Testis (tissue), 3 donors: ENCODE measurements around the gene MOSPD3. TPM values are rescaled to one million over a fixed set of nuclear protein-coding genes. Genes with fewer than 3 reads are reported as not detected.

Experiments used
- DNase-seq: peaks from one replicate; pipeline ENCODE4 v3.0.0-alpha.2; 2019
- H3K27ac ChIP-seq, 2 donors: fragments of 200-600 bp; sonication (generic); one replicate each; pipeline ENCODE4 v1.5.1; 2019
- H3K27me3 ChIP-seq: fragments of 200-600 bp; sonication (generic); one replicate; pipeline ENCODE4 v1.5.1; 2019
- H3K36me3 ChIP-seq: fragments of 200-600 bp; sonication (generic); one replicate; pipeline ENCODE4 v1.5.1; 2017; ENCODE audit warnings: low read depth; ENCODE audit errors: missing control alignments
- H3K4me1 ChIP-seq: fragments of 200-600 bp; sonication (generic); one replicate; pipeline ENCODE4 v1.5.1; 2019
- H3K4me3 ChIP-seq, 2 donors: fragments of 200-600 bp; sonication (generic); one replicate each; pipeline ENCODE4 v1.5.1; 2017 to 2019
- H3K9me3 ChIP-seq: fragments of 200-600 bp; sonication (generic); one replicate; pipeline ENCODE4 v1.5.1; 2017
- CTCF ChIP-seq, 3 experiments: fragments of 450-650 bp in 2 of 3; fragments of 200-600 bp in 1 of 3; sonication (generic) in 1 of 3; IDR thresholded peaks; one replicate each; pipeline ENCODE4 v1.5.1; 2016 to 2019; ENCODE audit warnings: antibody characterized with exemption in 3 of 3, mild to moderate bottlenecking in 2 of 3, moderate library complexity in 1 of 3
- POLR2A ChIP-seq: fragments of 450-650 bp; IDR thresholded peaks from one replicate; pipeline ENCODE4 v1.6.1; 2017; ENCODE audit warnings: antibody characterized with exemption, mild to moderate bottlenecking, moderate library complexity
- WGBS, 2 donors: methylation state at CpG; one replicate each; pipeline ENCODE4 v1.1.5; 2018; 5-methylcytosine and 5-hydroxymethylcytosine counted together
- intact Hi-C: fragments of 100-400 bp; cut with DNase I; formaldehyde crosslinking; loops from one replicate; pipeline ENCODE4 v1.15.1; 2023; ENCODE audit warnings: low total_unique reads
- polyA plus RNA-seq: library from polyadenylated mRNA; stranded (reverse); fragments of 350-450 nt; fragmentation: Illumina TruSeq; extraction: RNeasy Lipid Tissue Mini Kit (QIAGEN cat#74804); gene quantifications from one replicate; pipeline ENCODE4 v1.2.3, GENCODE V29; 2014; ENCODE audit warnings: low read depth, low replicate concordance; ENCODE audit not compliant: insufficient read depth
- total RNA-seq, 2 donors: library from RNA; depleted of rRNA; stranded (reverse); fragments of >200 nt; gene quantifications; one replicate each; pipeline ENCODE4 v1.2.3, GENCODE V29; 2016

The MOSPD3 gene
- total and polyA plus RNA-seq, 3 donors from 2014 or later: 40.6 to 78.9 (median 62.8) TPM

GRCh38 chr7:100568176-100568895 lies 44.0 kb upstream of the MOSPD3 start:
- intact Hi-C loops: loop anchor here (5.0 kb wide), 1 partner anchor 124 kb away; the partner anchor contains the start of gene GIGYF1
- H3K27me3 ChIP-seq: no peaks in the 10 kb centered on the region
- H3K9me3 ChIP-seq: no peaks in the 10 kb centered on the region
- no peak overlapping the region for H3K4me3 ChIP-seq
- H3K4me1 ChIP-seq: peaks cover 41% of the 10 kb centered on the region
- WGBS, 2 donors: 63 to 66% methylated on average over 5 to 11 of the region's 11 CpGs
- no peaks in the 10 kb centered on the region for H3K36me3 ChIP-seq
- H3K27ac ChIP-seq: peak overlapping the region in 1 of 2 donors; percentile 83
- DNase-seq: peak; percentile 78
- TF ChIP-seq POLR2A: no peak
- no peak for TF ChIP-seq CTCF (IDR thresholded peaks at IDR 0.05)

- WGBS, 2 donors: 25 to 44% methylated on average over 16 to 36 of the region's 36 CpGs
These were observed 43.2 kb upstream of the MOSPD3 start for GRCh38 chr7:100568896-100569844.

GRCh38 chr7:100570954-100571828 lies 41.1 kb upstream of the MOSPD3 start:
- intact Hi-C loops: no loop called here
- no peak for DNase-seq
- Histone ChIP-seq H3K27me3 (no peaks in the 10 kb centered on the region), H3K27ac (no peak overlapping the region), H3K36me3 (no peaks in the 10 kb centered on the region), H3K4me1 (peaks cover 38% of the 10 kb centered on the region), H3K4me3 (no peak overlapping the region), H3K9me3 (no peaks in the 10 kb centered on the region)
- 81 to 82% methylated on average over 25 to 26 of the region's 26 CpGs for WGBS, 2 donors
- no peak for TF ChIP-seq POLR2A
- no peak for TF ChIP-seq CTCF (IDR thresholded peaks at IDR 0.05)

More at GRCh38 chr7:100568896-100569844, 43.2 kb upstream of the MOSPD3 start:
- peak; percentile 10 to 29 (median 20) for TF ChIP-seq CTCF (IDR thresholded peaks at IDR 0.05)
- TF ChIP-seq POLR2A: no peak
- DNase-seq: peak; percentile 86
- peak overlapping the region; percentile 41 to 56 for H3K4me3 ChIP-seq
- no peaks in the 10 kb centered on the region for H3K36me3 ChIP-seq
- peak overlapping the region; percentile 81 to 83 for H3K27ac ChIP-seq
- H3K4me1 ChIP-seq: peaks cover 38% of the 10 kb centered on the region
- H3K27me3 ChIP-seq: no peaks in the 10 kb centered on the region
- intact Hi-C loops: loop anchor here (5.0 kb wide), 1 partner anchor 123 kb away; the partner anchor contains the start of gene GIGYF1
- no peaks in the 10 kb centered on the region for H3K9me3 ChIP-seq

- no peak for DNase-seq
- H3K4me3 ChIP-seq: no peak overlapping the region
- WGBS, 2 donors: 86 to 98% methylated on average over 2 of the region's 2 CpGs
- H3K27ac ChIP-seq: no peak overlapping the region
- no peaks in the 10 kb centered on the region for H3K36me3 ChIP-seq
- intact Hi-C loops: no loop called here
- no peaks in the 10 kb centered on the region for H3K27me3 ChIP-seq
- no peaks in the 10 kb centered on the region for H3K9me3 ChIP-seq
- TF ChIP-seq POLR2A: no peak
- TF ChIP-seq CTCF (IDR thresholded peaks at IDR 0.05): no peak
- H3K4me1 ChIP-seq: peaks cover 35% of the 10 kb centered on the region
These were observed 40.6 kb upstream of the MOSPD3 start for GRCh38 chr7:100571829-100572116.
